K562 (cell line): ENCODE results near the gene DNAJB6. TPM values are rescaled to one million over a fixed set of nuclear protein-coding genes. Genes with fewer than 3 reads are reported as not detected.

ENCODE experiments used
- ATAC-seq: fragments of 200-7000 bp; cut with Tn5 transposase; 3 replicates; pipeline ENCODE4 v1.9.1; 2020; ENCODE audit warnings: moderate library complexity
- BruUV-seq: library from RNA; stranded (reverse); fragments of 400-500 nt; replicated peaks from 2 replicates; lab custom pipeline; 2021; lab: Mats Ljungman, UMichigan
- CTCF ChIA-PET: fragments of 300-600 bp; formaldehyde crosslinking; extraction: SDS; loops from one replicate; lab custom pipeline; 2021; ENCODE audit warnings: low intra/inter-chr PET ratio; lab: Yijun Ruan, JAX
- POLR2A ChIA-PET: fragments of 300-600, 350-650 bp; sonication (Branson Sonifier 250); formaldehyde crosslinking; extraction: SDS; loops from one replicate; lab custom pipeline; 2021; ENCODE audit warnings: antibody characterized with exemption, inconsistent platforms; lab: Yijun Ruan, JAX
- DNase-seq, 4 experiments: peaks; one replicate each; pipeline versions ENCODE4 v3.0.0 to v3.0.0-alpha.2; 2011 to 2018; ENCODE audit warnings: low spot score in 3 of 4, mixed read lengths in 3 of 4; ENCODE audit errors: extremely low read depth in 1 of 4
- FAIRE-seq: peaks from 2 replicates; lab custom pipeline; 2011; peaks lifted over from hg19 to GRCh38; lab: Jason Lieb, UNC
- H2AFZ ChIP-seq: 2 replicates; pipeline ENCODE4 v1.6.0; 2011; ENCODE audit warnings: low read depth, low read length, control low read depth, inconsistent platforms
- H3K27ac ChIP-seq: fragments of 200-600 bp; 3 replicates; pipeline ENCODE4 v1.8.0; 2011; ENCODE audit warnings: low read depth, mild to moderate bottlenecking, control low read depth, inconsistent platforms, low read length, moderate library complexity, mixed read lengths; ENCODE audit errors: extremely low read depth
- H3K27me3 ChIP-seq, 2 experiments: fragments of 300-600 bp in 1 of 2; 2 replicates in 1 of 2; 3 replicates in 1 of 2; pipeline versions ENCODE4 v1.6.0 to v1.8.0; 2011; ENCODE audit warnings: inconsistent platforms in 2 of 2, low read length in 2 of 2, mild to moderate bottlenecking in 1 of 2, mixed read lengths in 1 of 2, moderate library complexity in 1 of 2; ENCODE audit not compliant: control insufficient read depth in 2 of 2, insufficient read depth in 2 of 2
- H3K36me3 ChIP-seq: fragments of 300-600 bp; 3 replicates; pipeline ENCODE4 v1.8.0; 2011; ENCODE audit warnings: mild to moderate bottlenecking, low read length, inconsistent platforms; ENCODE audit not compliant: control insufficient read depth, insufficient read depth
- H3K4me1 ChIP-seq, 2 experiments: fragments of 200-600 bp in 1 of 2; replicated peaks in 1 of 2; 2 replicates in 1 of 2; 3 replicates in 1 of 2; pipeline versions ENCODE4 v1.5.1 to v1.8.0; 2011; ENCODE audit warnings: inconsistent platforms in 2 of 2, low read length in 2 of 2, mild to moderate bottlenecking in 1 of 2, mixed read lengths in 1 of 2, moderate library complexity in 1 of 2; ENCODE audit not compliant: control insufficient read depth in 2 of 2, insufficient read depth in 2 of 2
- H3K4me2 ChIP-seq: 2 replicates; pipeline ENCODE4 v1.6.1; 2011; ENCODE audit warnings: low read length, control low read depth, inconsistent platforms, mixed read lengths; ENCODE audit not compliant: insufficient read depth
- H3K4me3 ChIP-seq: fragments of 200-600 bp; sonication (generic), shearing (Covaris generic); 2 replicates; pipeline ENCODE4 v1.5.1; 2016; ENCODE audit warnings: control low read depth, inconsistent platforms
- H3K79me2 ChIP-seq: fragments of 200-600 bp; 3 replicates; pipeline ENCODE4 v1.8.0; 2011; ENCODE audit warnings: low read length, inconsistent platforms; ENCODE audit not compliant: control insufficient read depth, insufficient read depth
- H3K9ac ChIP-seq, 2 experiments: 2 replicates each; pipeline versions ENCODE4 v1.6.0 to v1.6.1; 2011; ENCODE audit warnings: low read depth in 2 of 2, low read length in 2 of 2, control low read depth in 1 of 2, inconsistent platforms in 1 of 2, mild to moderate bottlenecking in 1 of 2, mixed read lengths in 1 of 2; ENCODE audit not compliant: insufficient read depth in 1 of 2
- H3K9me1 ChIP-seq: one replicate; pipeline ENCODE4 v1.6.0; 2011; ENCODE audit warnings: inconsistent platforms, mild to moderate bottlenecking, low read length, moderate library complexity; ENCODE audit not compliant: control insufficient read depth, insufficient read depth
- H3K9me3 ChIP-seq: replicated peaks from 2 replicates; pipeline ENCODE4 v1.5.1; 2011; ENCODE audit warnings: low read depth, low read length, inconsistent platforms; ENCODE audit not compliant: control insufficient read depth, insufficient read depth
- H4K20me1 ChIP-seq: replicated peaks from 2 replicates; pipeline ENCODE4 v1.6.1; 2011; ENCODE audit warnings: low read length, inconsistent platforms, mixed read lengths; ENCODE audit not compliant: control insufficient read depth, insufficient read depth
- FOXK2 ChIP-seq, 2 experiments: fragments of 450-650 bp; IDR thresholded peaks in 1 of 2; conservative IDR thresholded peaks in 1 of 2; 2 replicates each; pipeline ENCODE4 v1.6.1; 2016; ENCODE audit warnings: low read depth in 2 of 2, mild to moderate bottlenecking in 1 of 2
- FOXP4 ChIP-seq: sonication (generic); formaldehyde crosslinking; IDR thresholded peaks from 2 replicates; pipeline ENCODE4 v1.8.0; 2022; ENCODE audit warnings: mild to moderate bottlenecking, missing genetic modification reagents, borderline replicate concordance
- MAFK ChIP-seq: IDR thresholded peaks from 2 replicates; pipeline ENCODE4 v1.6.1; 2011; ENCODE audit warnings: low read length, improper control_type of control experiment
- SMARCE1 ChIP-seq: fragments of 450-650 bp; IDR thresholded peaks from 2 replicates; pipeline ENCODE4 v1.7.1; 2016; ENCODE audit warnings: mild to moderate bottlenecking
- UBTF ChIP-seq, 2 experiments: IDR thresholded peaks; 2 replicates each; pipeline ENCODE4 v1.6.1; 2012; ENCODE audit warnings: improper control_type of control experiment in 2 of 2, low read depth in 2 of 2, low read length in 2 of 2, borderline replicate concordance in 1 of 2
- WGBS: fragments of 100-300 bp; shearing (Covaris generic); methylation state at CpG from one replicate; pipeline ENCODE4 v1.1.6; 2016; ENCODE audit warnings: low coverage, mixed read lengths; ENCODE audit not compliant: insufficient coverage; ENCODE audit errors: missing lambda C conversion rate; 5-methylcytosine and 5-hydroxymethylcytosine counted together
- in situ Hi-C: fragments of 300-500 bp; cut with MboI; formaldehyde crosslinking; loops from 4 replicates; pipeline ENCODE4 v1.15.0; 2018; ENCODE audit warnings: inconsistent platforms, mixed read lengths
- intact Hi-C: fragments of 100-400 bp; cut with micrococcal nuclease; formaldehyde crosslinking; loops from 2 replicates; pipeline ENCODE4 v1.14.2; 2022
- polyA plus RNA-seq, 8 experiments: library from polyadenylated mRNA; depleted of rRNA in 4 of 8; stranded (reverse) in 5 of 8; unstranded in 3 of 8; fragments of >200 nt; fragmentation: Nextera tagmentation in 2 of 8; fragmentation: Illumina TruSeq in 1 of 8; extraction: Ambion mirVana in 2 of 8; extraction: Trizol in 1 of 8; gene quantifications; 2 replicates each; pipeline versions ENCODE4 v1.2.1 to v1.2.3, GENCODE V29; 2011 to 2014; ENCODE audit warnings: inconsistent platforms in 1 of 8, missing spikeins in 1 of 8
- total RNA-seq, 7 experiments: library from RNA; depleted of rRNA in 6 of 7; stranded (reverse); fragments of >200 nt in 6 of 7; fragmentation: Illumina TruSeq in 2 of 7; extraction: Trizol in 2 of 7; gene quantifications; 2 replicates each; pipeline versions ENCODE4 v1.2.1 to v1.2.3, GENCODE V29; 2011 to 2021; ENCODE audit warnings: low replicate concordance in 1 of 7
- TF ChIP-seq, protein P1 (sequence below): fragments of 250-450 bp; sonication (Bioruptor Pico); IDR thresholded peaks from 2 replicates; pipeline ENCODE4 v1.5.0; 2020; ENCODE audit warnings: mild to moderate bottlenecking, borderline replicate concordance

The DNAJB6 gene
- total and polyA plus RNA-seq, 9 of the 15 experiments (the other 6 are each of a cell fraction or from before 2014, with no cell fraction given) = 84.5 to 158 (median 135) TPM

- TF ChIP-seq FOXP4 (CRISPR knock-in tag) (no peak), FOXK2 (conservative IDR thresholded peaks at IDR 0.05 in 1 of 2, IDR thresholded peaks at IDR 0.05 in 1 of 2; ENCODE audit: low read depth in 2 of 2) (peak; percentile 50 to 61; a peak in 3 of 4 replicates)
- TF ChIP-seq, protein P1, sequence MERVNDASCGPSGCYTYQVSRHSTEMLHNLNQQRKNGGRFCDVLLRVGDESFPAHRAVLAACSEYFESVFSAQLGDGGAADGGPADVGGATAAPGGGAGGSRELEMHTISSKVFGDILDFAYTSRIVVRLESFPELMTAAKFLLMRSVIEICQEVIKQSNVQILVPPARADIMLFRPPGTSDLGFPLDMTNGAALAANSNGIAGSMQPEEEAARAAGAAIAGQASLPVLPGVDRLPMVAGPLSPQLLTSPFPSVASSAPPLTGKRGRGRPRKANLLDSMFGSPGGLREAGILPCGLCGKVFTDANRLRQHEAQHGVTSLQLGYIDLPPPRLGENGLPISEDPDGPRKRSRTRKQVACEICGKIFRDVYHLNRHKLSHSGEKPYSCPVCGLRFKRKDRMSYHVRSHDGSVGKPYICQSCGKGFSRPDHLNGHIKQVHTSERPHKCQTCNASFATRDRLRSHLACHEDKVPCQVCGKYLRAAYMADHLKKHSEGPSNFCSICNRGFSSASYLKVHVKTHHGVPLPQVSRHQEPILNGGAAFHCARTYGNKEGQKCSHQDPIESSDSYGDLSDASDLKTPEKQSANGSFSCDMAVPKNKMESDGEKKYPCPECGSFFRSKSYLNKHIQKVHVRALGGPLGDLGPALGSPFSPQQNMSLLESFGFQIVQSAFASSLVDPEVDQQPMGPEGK (CRISPR knock-in tag) = no peak
Measured at GRCh38 chr7:157352516-157352915, 15.7 kb downstream of the DNAJB6 start (continued).

DNA sequence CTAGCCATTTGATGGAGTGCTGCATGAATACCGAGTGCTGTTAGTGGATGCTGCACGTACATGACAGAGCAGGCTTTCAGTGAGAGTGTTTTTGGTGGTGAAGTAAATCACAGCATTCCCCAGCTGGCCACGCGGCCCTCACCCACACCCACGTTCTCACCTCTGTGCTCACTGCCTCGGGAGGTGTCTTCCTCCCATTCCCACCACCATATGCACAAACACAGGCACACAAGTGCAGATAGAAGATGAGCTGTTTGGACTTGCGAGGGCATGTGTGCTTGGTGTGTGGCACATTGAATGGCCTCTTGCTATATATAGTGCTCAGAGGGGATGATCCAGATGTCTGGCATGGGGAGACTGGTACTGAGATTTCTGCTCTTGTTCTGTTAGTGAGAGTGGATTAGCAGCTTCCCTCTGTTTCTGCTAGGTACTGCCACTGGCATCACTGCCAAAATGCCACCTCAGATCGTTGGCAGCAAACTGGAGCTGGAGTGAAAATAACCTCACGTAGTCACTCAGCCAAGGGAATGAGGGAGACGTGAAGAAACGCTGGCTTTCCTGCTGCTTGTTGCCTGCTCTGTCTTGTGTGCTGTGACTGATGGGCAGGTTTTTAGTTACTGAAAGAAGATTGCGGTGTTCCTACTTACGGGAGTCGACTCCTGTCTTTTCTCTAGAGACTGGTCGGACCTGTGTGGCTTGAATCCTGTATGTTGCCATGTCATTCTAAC is 19.1 kb downstream of the DNAJB6 start:
- intact Hi-C loops = no loop called here
- H3K27ac ChIP-seq = no peak overlapping the region
- no peak for FAIRE-seq
- ChIA-PET POLR2A (interaction anchor here (0.6 to 1.6 kb wide), 6 partner anchors 10 to 464 kb away, joined by 3 to 8 read pairs (median 4); no protein-coding TSS in a partner anchor), CTCF (no interaction called here)
- no peaks in the 10 kb centered on the region for H3K27me3 ChIP-seq
- 82% methylated on average over 15 of the region's 15 CpGs for WGBS
- no TSS peak for BruUV-seq
- no peaks in the 10 kb centered on the region for H3K9me3 ChIP-seq
- no peak for TF ChIP-seq UBTF (IDR thresholded peaks at IDR 0.05; ENCODE audit: borderline replicate concordance in 1 of 2, low read depth in 2 of 2, low read length in 2 of 2)
- no peak for TF ChIP-seq SMARCE1
- no peak for TF ChIP-seq MAFK
- H3K36me3 ChIP-seq = peaks cover 56% of the 10 kb centered on the region
- H3K4me2 ChIP-seq = no peak overlapping the region
- in situ Hi-C loops = no loop called here
- no peak overlapping the region for H3K4me3 ChIP-seq
- peaks cover 100% of the 10 kb centered on the region for H3K79me2 ChIP-seq
- peaks cover 82% of the 10 kb centered on the region for H4K20me1 ChIP-seq
- ATAC-seq = no peak
- H2AFZ ChIP-seq = no peak overlapping the region
- peaks cover 17% of the 10 kb centered on the region for H3K9me1 ChIP-seq
- peak in 1 of 4 experiments; percentile 21 for DNase-seq
- peak overlapping the region in 1 of 2 experiments; percentile 54; a peak in 1 of 4 replicates for H3K9ac ChIP-seq
- H3K4me1 ChIP-seq = peaks cover 9 to 23% of the 10 kb centered on the region in 2 experiments; a peak in 4 of 5 replicates
